ENCODE measurements around the gene GMDS.

DNA sequence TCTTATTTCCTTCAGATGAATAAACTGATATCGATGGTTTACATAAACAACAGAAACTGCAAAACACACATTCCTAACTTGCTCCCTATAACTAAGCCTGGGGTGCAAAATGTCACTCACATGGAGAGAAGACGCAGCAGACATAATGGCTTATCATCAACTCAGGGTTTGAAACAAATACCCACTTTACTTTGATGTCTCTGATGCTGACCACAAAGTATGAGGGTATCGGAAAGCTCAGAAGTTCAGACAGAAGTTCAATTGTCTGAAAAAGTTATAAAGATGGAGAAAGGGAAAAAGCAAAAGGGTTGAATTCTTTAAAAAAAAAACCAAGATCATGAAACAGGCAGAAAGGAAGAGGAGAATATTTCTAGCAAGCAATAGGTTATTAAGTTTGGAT is 533.0 kb downstream of the GMDS start:
- TF ChIP-seq, protein P1, sequence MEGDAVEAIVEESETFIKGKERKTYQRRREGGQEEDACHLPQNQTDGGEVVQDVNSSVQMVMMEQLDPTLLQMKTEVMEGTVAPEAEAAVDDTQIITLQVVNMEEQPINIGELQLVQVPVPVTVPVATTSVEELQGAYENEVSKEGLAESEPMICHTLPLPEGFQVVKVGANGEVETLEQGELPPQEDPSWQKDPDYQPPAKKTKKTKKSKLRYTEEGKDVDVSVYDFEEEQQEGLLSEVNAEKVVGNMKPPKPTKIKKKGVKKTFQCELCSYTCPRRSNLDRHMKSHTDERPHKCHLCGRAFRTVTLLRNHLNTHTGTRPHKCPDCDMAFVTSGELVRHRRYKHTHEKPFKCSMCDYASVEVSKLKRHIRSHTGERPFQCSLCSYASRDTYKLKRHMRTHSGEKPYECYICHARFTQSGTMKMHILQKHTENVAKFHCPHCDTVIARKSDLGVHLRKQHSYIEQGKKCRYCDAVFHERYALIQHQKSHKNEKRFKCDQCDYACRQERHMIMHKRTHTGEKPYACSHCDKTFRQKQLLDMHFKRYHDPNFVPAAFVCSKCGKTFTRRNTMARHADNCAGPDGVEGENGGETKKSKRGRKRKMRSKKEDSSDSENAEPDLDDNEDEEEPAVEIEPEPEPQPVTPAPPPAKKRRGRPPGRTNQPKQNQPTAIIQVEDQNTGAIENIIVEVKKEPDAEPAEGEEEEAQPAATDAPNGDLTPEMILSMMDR (IDR thresholded peaks at IDR 0.05; ENCODE audit: borderline replicate concordance, extremely low read depth, low read length, poor library complexity, severe bottlenecking), result no peak
- TF ChIP-seq EZH2 (IDR thresholded peaks at IDR 0.05; ENCODE audit: borderline replicate concordance, low read depth, low read length, severe bottlenecking), result no peak

All from DND-41 (cell line).